Osteocyte (in vitro differentiated cells): Measurements from ENCODE around the gene HK3. TPM values are rescaled to one million over a fixed set of nuclear protein-coding genes. Genes with fewer than 3 reads are reported as not detected.
A peak's percentile ranks its signal among the peaks of the same experiment; 100 is the strongest.

Experiments used
- DNase-seq: peaks from one replicate; pipeline ENCODE4 v3.0.0; 2021; ENCODE audit warnings: mixed read lengths; ENCODE audit not compliant: unreplicated experiment; ENCODE audit errors: extremely low spot score
- H3K27ac Mint-ChIP-seq: one replicate; pipeline ENCODE4 v1.8.0; 2021; ENCODE audit warnings: mild to moderate bottlenecking, mixed read lengths; ENCODE audit not compliant: unreplicated experiment
- H3K27me3 Mint-ChIP-seq: one replicate; pipeline ENCODE4 v1.8.0; 2021; ENCODE audit warnings: mixed read lengths; ENCODE audit not compliant: unreplicated experiment
- H3K36me3 Mint-ChIP-seq: one replicate; pipeline ENCODE4 v1.8.0; 2021; ENCODE audit warnings: mixed read lengths; ENCODE audit not compliant: unreplicated experiment
- H3K4me1 Mint-ChIP-seq: one replicate; pipeline ENCODE4 v1.8.0; 2021; ENCODE audit warnings: mixed read lengths; ENCODE audit not compliant: unreplicated experiment
- H3K4me3 Mint-ChIP-seq: one replicate; pipeline ENCODE4 v1.8.0; 2021; ENCODE audit warnings: mild to moderate bottlenecking, moderate library complexity, mixed read lengths; ENCODE audit not compliant: unreplicated experiment
- H3K9me3 Mint-ChIP-seq: one replicate; pipeline ENCODE4 v1.8.0; 2021; ENCODE audit warnings: mixed read lengths; ENCODE audit not compliant: unreplicated experiment
- total RNA-seq: library from RNA; stranded (reverse); gene quantifications from 2 replicates; pipeline ENCODE4 v1.2.1, GENCODE V29; 2021
- TF ChIP-seq, protein P1 (sequence below): fragments of 200-600 bp; sonication (generic); IDR thresholded peaks from 2 replicates; pipeline ENCODE4 v1.5.0; 2021; ENCODE audit warnings: antibody characterized with exemption, mild to moderate bottlenecking, moderate library complexity

HK3 gene
- total RNA-seq, 1 donor from 2014 or later = not detected

DNA sequence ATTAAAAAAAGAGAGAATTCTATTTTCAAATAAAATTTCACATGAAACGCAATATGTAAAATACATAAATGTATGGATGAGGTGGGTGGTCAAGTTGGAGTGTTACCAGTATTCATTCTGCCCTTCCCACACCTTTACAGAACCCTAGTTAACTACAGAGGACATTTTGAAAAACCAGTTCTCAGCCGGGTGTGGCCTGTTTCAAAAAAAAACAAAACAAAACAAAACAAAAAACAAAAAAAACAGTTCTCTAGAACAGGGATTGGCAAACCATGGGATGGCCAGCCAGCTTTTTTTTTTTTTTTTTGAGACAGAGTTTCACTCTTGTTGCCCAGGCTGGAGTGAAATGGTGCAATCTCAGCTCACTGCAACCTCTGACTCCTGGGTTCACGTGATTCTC, 28.4 kb upstream of the HK3 start:
- no peak for DNase-seq
- Mint-ChIP-seq H3K27me3 (no peaks in the 10 kb centered on the region), H3K36me3 (peaks cover 25% of the 10 kb centered on the region), H3K27ac (no peak overlapping the region), H3K4me3 (no peak overlapping the region), H3K4me1 (no peaks in the 10 kb centered on the region), H3K9me3 (no peaks in the 10 kb centered on the region)
- TF ChIP-seq, protein P1, sequence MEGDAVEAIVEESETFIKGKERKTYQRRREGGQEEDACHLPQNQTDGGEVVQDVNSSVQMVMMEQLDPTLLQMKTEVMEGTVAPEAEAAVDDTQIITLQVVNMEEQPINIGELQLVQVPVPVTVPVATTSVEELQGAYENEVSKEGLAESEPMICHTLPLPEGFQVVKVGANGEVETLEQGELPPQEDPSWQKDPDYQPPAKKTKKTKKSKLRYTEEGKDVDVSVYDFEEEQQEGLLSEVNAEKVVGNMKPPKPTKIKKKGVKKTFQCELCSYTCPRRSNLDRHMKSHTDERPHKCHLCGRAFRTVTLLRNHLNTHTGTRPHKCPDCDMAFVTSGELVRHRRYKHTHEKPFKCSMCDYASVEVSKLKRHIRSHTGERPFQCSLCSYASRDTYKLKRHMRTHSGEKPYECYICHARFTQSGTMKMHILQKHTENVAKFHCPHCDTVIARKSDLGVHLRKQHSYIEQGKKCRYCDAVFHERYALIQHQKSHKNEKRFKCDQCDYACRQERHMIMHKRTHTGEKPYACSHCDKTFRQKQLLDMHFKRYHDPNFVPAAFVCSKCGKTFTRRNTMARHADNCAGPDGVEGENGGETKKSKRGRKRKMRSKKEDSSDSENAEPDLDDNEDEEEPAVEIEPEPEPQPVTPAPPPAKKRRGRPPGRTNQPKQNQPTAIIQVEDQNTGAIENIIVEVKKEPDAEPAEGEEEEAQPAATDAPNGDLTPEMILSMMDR = no peak

DNA sequence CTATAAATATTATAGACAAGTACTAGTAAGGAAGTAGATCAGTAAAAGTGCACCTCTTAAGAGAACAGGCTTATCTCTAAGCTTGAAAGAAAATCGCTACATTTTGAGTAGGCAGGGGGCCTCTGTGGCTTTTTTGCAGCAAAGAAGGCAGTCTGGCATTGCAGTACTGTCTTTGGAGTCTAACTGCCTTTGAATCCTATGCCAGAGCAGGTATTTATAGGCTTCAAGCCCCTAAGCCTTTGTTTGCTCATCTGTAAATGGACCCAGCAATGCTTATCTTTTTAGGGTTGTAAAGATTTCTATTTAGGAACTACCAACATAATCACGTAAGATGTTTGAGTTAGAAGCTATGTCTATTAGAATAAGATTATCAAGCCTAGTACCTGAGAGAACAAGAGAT, 23.7 kb upstream of the HK3 start:
- H3K27me3 Mint-ChIP-seq = no peaks in the 10 kb centered on the region
- TF ChIP-seq, protein P1 = no peak
- H3K36me3 Mint-ChIP-seq = peaks cover 14% of the 10 kb centered on the region
- no peak overlapping the region for H3K27ac Mint-ChIP-seq
- no peak overlapping the region for H3K4me3 Mint-ChIP-seq
- peaks cover 2% of the 10 kb centered on the region for H3K4me1 Mint-ChIP-seq
- no peak for DNase-seq
- no peaks in the 10 kb centered on the region for H3K9me3 Mint-ChIP-seq

DNA sequence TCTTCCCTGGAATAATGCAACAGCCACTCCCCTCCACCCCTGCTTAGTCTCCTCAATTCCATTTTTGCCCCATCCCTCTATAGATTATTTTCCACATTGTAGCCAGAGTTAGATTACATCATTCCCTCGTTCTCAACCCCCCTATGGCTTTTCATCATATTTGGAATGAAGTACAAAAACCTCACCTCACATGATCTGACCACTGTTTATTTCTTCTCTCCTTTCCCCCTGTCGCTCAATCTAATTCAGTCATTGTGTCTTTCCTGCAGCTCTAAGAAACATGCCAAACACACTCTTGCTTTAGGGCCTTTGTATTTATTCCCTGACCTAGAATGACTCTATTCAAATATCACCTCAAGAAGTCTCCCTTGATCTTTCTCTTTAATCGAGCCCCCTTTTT, 22.6 kb upstream of the HK3 start:
- Mint-ChIP-seq H3K9me3 (no peaks in the 10 kb centered on the region), H3K27me3 (no peaks in the 10 kb centered on the region), H3K4me1 (peaks cover 2% of the 10 kb centered on the region), H3K4me3 (no peak overlapping the region), H3K27ac (peak overlapping the region; percentile 13), H3K36me3 (peaks cover 17% of the 10 kb centered on the region)
- no peak for DNase-seq
- TF ChIP-seq, protein P1 = no peak

DNA sequence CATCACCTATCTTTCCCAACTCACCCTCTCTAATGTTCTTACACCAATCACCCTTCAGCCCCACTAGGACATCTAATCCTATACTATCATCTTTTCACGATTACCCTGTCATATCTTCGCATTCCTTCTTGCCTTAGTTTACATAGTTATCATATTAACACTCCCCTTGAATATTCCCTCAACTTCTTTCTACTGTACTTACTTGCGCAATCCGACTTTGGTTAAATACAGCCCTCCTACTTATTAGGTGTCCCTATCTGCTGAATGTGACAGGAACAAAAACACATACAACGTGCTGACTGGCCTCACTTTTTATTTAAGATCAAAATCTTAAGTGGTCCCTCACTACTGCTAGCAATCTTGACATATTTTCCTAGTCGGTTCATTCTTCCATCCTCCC, 19.5 kb upstream of the HK3 start:
- H3K27me3 Mint-ChIP-seq = no peaks in the 10 kb centered on the region
- DNase-seq = no peak
- peaks cover 24% of the 10 kb centered on the region for H3K36me3 Mint-ChIP-seq
- H3K9me3 Mint-ChIP-seq = no peaks in the 10 kb centered on the region
- no peak overlapping the region for H3K4me3 Mint-ChIP-seq
- TF ChIP-seq, protein P1 = no peak
- peaks cover 2% of the 10 kb centered on the region for H3K4me1 Mint-ChIP-seq
- H3K27ac Mint-ChIP-seq = no peak overlapping the region

DNA sequence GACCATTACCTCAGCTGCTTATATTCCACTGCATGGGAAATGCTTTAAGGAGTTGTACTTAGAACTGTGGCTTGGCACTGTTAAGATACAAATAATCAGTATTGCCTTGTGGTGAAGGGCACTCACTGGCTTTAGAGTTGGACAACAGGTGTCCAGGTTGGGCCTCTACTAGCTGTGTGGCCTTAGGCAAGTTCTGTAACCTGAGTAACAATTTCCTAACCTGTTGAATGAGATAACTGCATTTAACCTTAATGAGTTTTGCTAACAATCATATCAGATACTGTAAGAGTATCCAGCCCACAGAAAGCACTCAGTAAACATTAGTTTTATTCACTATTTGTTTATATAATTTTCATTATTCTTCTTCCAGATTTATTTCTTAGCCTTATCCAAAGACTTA, 17.2 kb upstream of the HK3 start:
- Mint-ChIP-seq H3K4me3 (no peak overlapping the region), H3K36me3 (peaks cover 26% of the 10 kb centered on the region)
- TF ChIP-seq, protein P1 = no peak

More for the DNA sequence above, 17.2 kb upstream of the HK3 start:
- no peak for DNase-seq
- Mint-ChIP-seq H3K27ac (no peak overlapping the region), H3K27me3 (no peaks in the 10 kb centered on the region), H3K9me3 (no peaks in the 10 kb centered on the region), H3K4me1 (no peaks in the 10 kb centered on the region)
